GM12801 (cell line): ENCODE data around the gene AGPS.

Source experiments
- TF ChIP-seq, protein P1 (sequence below): IDR thresholded peaks from one replicate; pipeline ENCODE4 v1.5.1; 2011; ENCODE audit warnings: control low read depth; ENCODE audit not compliant: insufficient read length; ENCODE audit errors: extremely low read depth

Gene AGPS

DNA sequence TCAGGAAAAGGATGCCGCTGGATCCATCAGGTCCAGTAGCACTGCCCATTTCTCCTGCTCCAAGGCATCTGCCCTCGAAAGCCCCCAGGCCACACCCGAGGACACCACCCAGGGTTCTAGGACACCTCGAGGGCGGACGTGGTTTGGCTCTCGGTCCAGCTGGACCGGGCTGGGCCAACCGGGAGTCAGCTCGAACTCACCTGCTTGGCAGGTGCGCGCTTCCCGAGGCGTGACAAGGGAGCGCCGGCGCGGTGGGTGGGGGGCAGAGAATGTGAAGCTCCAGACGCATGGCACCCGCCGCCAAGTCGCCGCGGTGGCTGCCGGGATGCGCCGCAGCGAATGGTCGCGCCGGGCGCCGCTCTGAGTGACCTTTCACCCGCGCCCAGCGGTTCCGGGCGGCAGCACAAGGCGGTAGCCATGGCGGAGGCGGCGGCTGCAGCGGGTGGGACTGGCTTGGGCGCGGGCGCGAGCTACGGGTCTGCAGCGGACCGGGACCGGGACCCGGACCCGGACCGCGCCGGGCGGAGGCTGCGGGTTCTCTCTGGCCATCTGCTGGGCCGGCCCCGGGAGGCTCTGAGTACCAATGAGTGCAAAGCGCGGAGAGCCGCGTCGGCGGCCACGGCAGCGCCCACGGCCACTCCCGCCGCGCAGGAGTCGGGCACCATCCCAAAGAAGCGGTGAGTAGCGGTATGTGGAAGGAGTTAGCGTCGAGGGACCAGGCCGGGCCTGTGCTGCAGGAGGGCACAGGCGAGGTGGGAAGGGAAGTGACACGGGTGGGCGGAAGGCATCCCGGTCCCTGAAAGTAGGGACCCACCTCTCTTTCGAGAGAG lies at the start of gene AGPS:
AGPS (plus strand) TSS at position 401 of the 830 bp plus-strand sequence; CDS start at position 418, 17 bp downstream.
- TF ChIP-seq, protein P1, sequence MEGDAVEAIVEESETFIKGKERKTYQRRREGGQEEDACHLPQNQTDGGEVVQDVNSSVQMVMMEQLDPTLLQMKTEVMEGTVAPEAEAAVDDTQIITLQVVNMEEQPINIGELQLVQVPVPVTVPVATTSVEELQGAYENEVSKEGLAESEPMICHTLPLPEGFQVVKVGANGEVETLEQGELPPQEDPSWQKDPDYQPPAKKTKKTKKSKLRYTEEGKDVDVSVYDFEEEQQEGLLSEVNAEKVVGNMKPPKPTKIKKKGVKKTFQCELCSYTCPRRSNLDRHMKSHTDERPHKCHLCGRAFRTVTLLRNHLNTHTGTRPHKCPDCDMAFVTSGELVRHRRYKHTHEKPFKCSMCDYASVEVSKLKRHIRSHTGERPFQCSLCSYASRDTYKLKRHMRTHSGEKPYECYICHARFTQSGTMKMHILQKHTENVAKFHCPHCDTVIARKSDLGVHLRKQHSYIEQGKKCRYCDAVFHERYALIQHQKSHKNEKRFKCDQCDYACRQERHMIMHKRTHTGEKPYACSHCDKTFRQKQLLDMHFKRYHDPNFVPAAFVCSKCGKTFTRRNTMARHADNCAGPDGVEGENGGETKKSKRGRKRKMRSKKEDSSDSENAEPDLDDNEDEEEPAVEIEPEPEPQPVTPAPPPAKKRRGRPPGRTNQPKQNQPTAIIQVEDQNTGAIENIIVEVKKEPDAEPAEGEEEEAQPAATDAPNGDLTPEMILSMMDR = no peak

DNA sequence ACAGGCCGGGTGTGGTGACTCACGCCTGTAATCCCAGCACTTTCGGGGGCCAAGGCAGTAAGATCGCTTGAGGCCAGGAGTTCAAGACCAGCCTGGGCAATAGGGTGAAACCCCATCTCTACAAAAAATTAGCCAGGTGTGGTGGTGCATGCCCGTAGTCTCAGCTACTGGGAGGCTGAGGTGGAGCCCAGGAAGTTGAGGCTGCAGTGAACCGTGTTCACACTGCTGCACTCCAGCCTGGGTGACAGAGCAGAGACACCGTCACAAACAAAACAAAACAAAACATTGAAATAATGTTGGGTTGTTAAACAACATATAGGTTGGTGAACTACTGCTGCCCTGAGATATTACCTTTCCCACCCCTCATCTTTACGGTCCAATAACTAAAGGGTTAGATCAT lies 48.8 kb upstream of the AGPS start:
- TF ChIP-seq, protein P1 = no peak

DNA sequence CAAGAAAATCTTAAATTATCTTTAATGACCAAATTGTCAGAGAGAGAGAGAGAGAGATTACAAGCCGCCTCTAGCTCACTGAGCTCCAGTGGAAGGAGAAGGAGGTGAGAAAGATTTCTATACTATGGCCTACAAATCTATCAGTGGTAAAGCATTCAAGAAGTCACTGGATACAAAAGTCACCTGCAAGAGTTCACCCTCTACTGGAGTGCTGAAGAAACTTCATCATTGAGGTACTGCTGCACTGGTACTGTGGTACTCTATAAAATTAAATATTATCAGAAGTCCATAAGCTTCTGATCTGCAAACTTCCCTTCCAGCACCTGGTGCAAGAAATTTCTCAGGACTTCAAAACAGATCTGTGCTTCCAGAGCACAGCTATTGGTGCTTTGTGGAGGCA lies 48.3 kb upstream of the AGPS start:
- TF ChIP-seq, protein P1 = no peak

DNA sequence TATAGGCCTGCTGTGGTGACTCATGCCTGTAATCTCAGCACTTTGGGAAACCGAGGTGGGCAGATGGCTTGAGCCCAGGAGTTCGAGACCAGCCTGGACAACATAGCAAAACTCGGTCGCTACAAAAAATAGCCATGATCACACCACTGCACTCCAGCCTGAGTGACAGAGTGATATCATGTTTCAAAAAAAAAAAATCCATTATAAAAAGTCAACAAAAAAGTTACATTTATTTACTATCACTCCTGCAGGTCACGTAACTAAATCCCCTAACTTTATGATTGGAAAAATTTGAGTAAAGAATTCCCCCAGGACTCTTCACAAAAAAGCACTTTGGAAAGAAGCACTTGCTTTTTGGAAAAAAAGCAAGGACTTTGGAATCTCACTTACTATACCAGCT lies 46.4 kb upstream of the AGPS start:
- TF ChIP-seq, protein P1 = no peak

DNA sequence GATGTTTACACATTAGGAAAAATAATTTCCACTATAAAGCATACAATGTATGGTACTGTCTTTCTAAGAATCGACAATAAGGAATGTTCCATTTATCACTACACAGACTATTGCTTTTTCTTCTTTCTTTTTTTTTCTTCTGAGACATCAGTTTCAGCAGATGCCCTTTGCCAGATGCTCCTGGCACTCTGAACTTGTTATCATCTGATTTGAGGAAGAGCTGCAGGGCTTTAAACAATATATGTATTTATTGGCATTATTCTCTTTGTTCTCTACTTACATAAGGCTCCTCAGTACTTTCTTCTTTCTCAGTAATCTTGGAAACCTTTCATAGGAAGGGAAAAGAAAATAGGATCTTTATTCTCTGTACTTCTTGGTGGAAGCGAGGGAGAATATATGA lies 45.0 kb upstream of the AGPS start:
- TF ChIP-seq, protein P1 = no peak

DNA sequence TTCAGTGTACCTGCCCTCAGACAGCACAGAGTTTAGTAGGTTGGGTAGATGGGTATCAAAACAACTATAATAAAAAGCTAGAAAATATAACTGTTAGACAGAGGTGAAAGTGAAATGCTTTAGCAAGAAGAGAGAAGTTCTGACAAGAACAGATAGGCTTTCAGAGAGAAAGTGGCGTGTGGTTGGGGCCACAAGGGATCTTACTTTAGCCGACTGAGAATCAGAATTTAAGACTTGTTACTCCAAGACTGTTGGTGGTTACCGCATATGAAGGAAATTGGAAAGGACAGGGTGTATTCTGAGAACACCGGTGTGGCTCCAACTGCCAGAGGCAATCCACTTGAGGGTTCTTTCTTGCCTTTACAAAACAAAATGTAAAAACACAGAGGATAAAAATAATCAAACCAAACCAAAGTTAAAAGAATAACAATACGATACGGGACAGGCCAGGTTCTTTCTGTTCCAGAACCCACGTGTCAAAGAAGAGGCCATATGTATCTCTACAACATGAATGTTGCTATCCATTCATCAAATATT lies 44.4 kb upstream of the AGPS start:
- TF ChIP-seq, protein P1 = no peak

DNA sequence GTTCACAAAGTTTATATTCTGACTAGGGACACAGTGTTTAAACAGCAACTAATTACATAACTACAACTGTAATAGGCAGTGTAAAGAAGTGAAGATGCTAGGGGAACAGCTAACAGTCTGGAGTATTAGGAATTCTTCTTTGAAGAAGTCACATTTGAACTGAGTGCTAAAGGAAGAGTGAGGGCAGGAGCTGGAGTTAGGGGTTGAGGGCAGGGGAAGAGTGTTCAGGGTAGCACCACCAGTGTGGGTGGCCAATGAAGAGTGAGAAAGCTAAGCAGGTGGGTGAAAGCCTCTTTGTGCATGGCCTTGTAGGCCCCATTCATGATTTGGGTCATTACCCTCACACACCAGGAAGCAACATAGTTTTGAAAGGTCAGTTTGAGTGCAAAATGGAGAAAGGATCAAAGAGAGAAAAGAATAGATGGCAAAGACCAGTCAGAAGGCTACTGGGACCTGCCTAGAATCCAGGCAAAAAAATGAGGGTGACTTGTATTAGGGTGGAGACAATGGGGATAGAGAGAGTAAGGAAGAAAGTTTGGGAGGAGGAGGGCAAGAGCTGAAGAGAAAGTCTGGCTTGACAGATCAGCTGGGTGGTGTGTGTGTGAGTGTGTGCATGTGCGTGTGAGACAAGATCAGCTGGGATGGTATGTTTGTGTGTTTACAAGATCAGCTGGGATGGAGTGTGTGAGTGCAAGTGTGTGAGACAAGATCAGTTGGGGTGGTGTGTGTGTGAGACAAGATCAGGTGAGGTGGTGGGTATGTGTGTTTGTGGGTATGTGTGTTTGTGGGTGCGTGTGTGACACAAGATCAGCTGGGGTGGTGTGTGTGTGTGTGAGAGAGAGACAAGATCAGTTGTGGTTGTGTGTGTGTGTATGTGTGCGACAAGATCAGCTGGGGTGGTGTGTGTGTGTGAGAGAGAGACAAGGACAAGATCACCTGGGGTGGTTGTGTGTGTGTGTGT lies 43.6 kb upstream of the AGPS start:
- TF ChIP-seq, protein P1 = no peak
